ENCODE measurements around the gene TIMM10.

The TIMM10 gene

GRCh38 chr11:57545883-57546282 is 15.3 kb upstream of the TIMM10 start:
- DNase-seq (ENCODE audit: low read depth in 1 of 2, low spot score in 1 of 2), result no peak
- TF ChIP-seq REST (IDR thresholded peaks at IDR 0.05; ENCODE audit: insufficient replicate concordance, low read depth) (no peak), SPI1 (IDR thresholded peaks at IDR 0.05; ENCODE audit: borderline replicate concordance, low read depth) (no peak), POLR2AphosphoS5 (IDR thresholded peaks at IDR 0.05; ENCODE audit: low read depth) (no peak), GABPA (IDR thresholded peaks at IDR 0.05; ENCODE audit: low read depth) (no peak), CTCF (IDR thresholded peaks at IDR 0.05; ENCODE audit: insufficient read depth, low read length) (no peak)
- Histone ChIP-seq H3K27me3 (ENCODE audit: insufficient read depth, poor library complexity, severe bottlenecking) (no peaks in the 10 kb centered on the region), H3K4me3 (replicated peaks; ENCODE audit: insufficient read depth, low read length) (no peak overlapping the region), H3K27ac (replicated peaks) (no peak overlapping the region)

- Histone ChIP-seq H3K4me3 (replicated peaks; ENCODE audit: insufficient read depth, low read length) (no peak overlapping the region), H3K27ac (replicated peaks) (no peak overlapping the region), H3K27me3 (ENCODE audit: insufficient read depth, poor library complexity, severe bottlenecking) (no peaks in the 10 kb centered on the region)
- no peak for DNase-seq (ENCODE audit: low read depth in 1 of 2, low spot score in 1 of 2)
- TF ChIP-seq REST (IDR thresholded peaks at IDR 0.05; ENCODE audit: insufficient replicate concordance, low read depth) (no peak), POLR2AphosphoS5 (IDR thresholded peaks at IDR 0.05; ENCODE audit: low read depth) (no peak), CTCF (IDR thresholded peaks at IDR 0.05; ENCODE audit: insufficient read depth, low read length) (no peak), GABPA (IDR thresholded peaks at IDR 0.05; ENCODE audit: low read depth) (no peak), SPI1 (IDR thresholded peaks at IDR 0.05; ENCODE audit: borderline replicate concordance, low read depth) (no peak)
Observed at GRCh38 chr11:57544566-57544965, 14.0 kb upstream of the TIMM10 start.

- no peak for DNase-seq (ENCODE audit: low read depth in 1 of 2, low spot score in 1 of 2)
- Histone ChIP-seq H3K27me3 (ENCODE audit: insufficient read depth, poor library complexity, severe bottlenecking) (no peaks in the 10 kb centered on the region), H3K27ac (replicated peaks) (no peak overlapping the region), H3K4me3 (replicated peaks; ENCODE audit: insufficient read depth, low read length) (no peak overlapping the region)
- TF ChIP-seq CTCF (IDR thresholded peaks at IDR 0.05; ENCODE audit: insufficient read depth, low read length) (no peak), GABPA (IDR thresholded peaks at IDR 0.05; ENCODE audit: low read depth) (no peak), REST (IDR thresholded peaks at IDR 0.05; ENCODE audit: insufficient replicate concordance, low read depth) (no peak), POLR2AphosphoS5 (IDR thresholded peaks at IDR 0.05; ENCODE audit: low read depth) (no peak), SPI1 (IDR thresholded peaks at IDR 0.05; ENCODE audit: borderline replicate concordance, low read depth) (no peak)
Observed at GRCh38 chr11:57543593-57543992, 13.0 kb upstream of the TIMM10 start.

Data from HL-60 (cell line).